SK-N-SH treated with all-trans-retinoic acid at 6 μM for 48 hours (cell line): ENCODE data around the gene TXNL4B.

Experiments used
- ATAC-seq: fragments of 200-7000 bp; cut with Tn5 transposase; 3 replicates; pipeline ENCODE4 v1.9.1; 2020; ENCODE audit warnings: mild to moderate bottlenecking, moderate library complexity
- ARNTL ChIP-seq: fragments of 450-650 bp; formaldehyde crosslinking; IDR thresholded peaks from 2 replicates; pipeline ENCODE4 v1.5.0; 2020; ENCODE audit warnings: low read depth, mild to moderate bottlenecking, moderate library complexity, borderline replicate concordance
- BACH2 ChIP-seq: fragments of 250-450 bp; sonication (Bioruptor Pico); IDR thresholded peaks from 2 replicates; pipeline ENCODE4 v1.9.0; 2021; ENCODE audit warnings: mild to moderate bottlenecking, borderline replicate concordance
- CSDC2 ChIP-seq: fragments of 250-450 bp; sonication (Bioruptor Pico); IDR thresholded peaks from 2 replicates; pipeline ENCODE4 v1.5.0; 2020; ENCODE audit warnings: mild to moderate bottlenecking, moderate library complexity
- GLIS3 ChIP-seq: fragments of 250-450 bp; sonication (Bioruptor Pico); IDR thresholded peaks from 2 replicates; pipeline ENCODE4 v1.5.0; 2020; ENCODE audit warnings: mild to moderate bottlenecking, moderate library complexity
- ISL1 ChIP-seq: fragments of 250-450 bp; sonication (Bioruptor Pico); IDR thresholded peaks from 2 replicates; pipeline ENCODE4 v2.1.2; 2022; ENCODE audit warnings: mild to moderate bottlenecking, moderate library complexity
- OSR1 ChIP-seq: fragments of 250-450 bp; sonication (Bioruptor Pico); IDR thresholded peaks from 2 replicates; pipeline ENCODE4 v1.8.0; 2022; ENCODE audit warnings: moderate library complexity, mild to moderate bottlenecking, inconsistent platforms
- PATZ1 ChIP-seq: fragments of 250-450 bp; sonication (Bioruptor Pico); IDR thresholded peaks from 2 replicates; pipeline ENCODE4 v1.8.0; 2020; ENCODE audit warnings: mild to moderate bottlenecking, moderate library complexity, borderline replicate concordance
- PPARA ChIP-seq: fragments of 250-450 bp; sonication (Bioruptor Pico); IDR thresholded peaks from 2 replicates; pipeline ENCODE4 v1.5.0; 2020; ENCODE audit warnings: mild to moderate bottlenecking, borderline replicate concordance
- RARB ChIP-seq: fragments of 250-450 bp; sonication (Bioruptor Pico); IDR thresholded peaks from 2 replicates; pipeline ENCODE4 v1.8.0; 2021; ENCODE audit warnings: mild to moderate bottlenecking, moderate library complexity
- SNAI2 ChIP-seq: fragments of 250-450 bp; sonication (Bioruptor Pico); IDR thresholded peaks from 2 replicates; pipeline ENCODE4 v1.5.0; 2020; ENCODE audit warnings: mild to moderate bottlenecking, moderate library complexity
- TCF4 ChIP-seq: fragments of 250-450 bp; sonication (Bioruptor Pico); IDR thresholded peaks from 2 replicates; pipeline ENCODE4 v1.8.0; 2021; ENCODE audit warnings: mild to moderate bottlenecking, moderate library complexity, borderline replicate concordance
- TOX ChIP-seq: fragments of 250-450 bp; sonication (Bioruptor Pico); IDR thresholded peaks from 2 replicates; pipeline ENCODE4 v1.8.0; 2021; ENCODE audit warnings: mild to moderate bottlenecking, moderate library complexity, borderline replicate concordance
- ZC3H10 ChIP-seq: fragments of 250-450 bp; sonication (Bioruptor Pico); IDR thresholded peaks from 2 replicates; pipeline ENCODE4 v1.5.1; 2021; ENCODE audit warnings: mild to moderate bottlenecking, moderate library complexity
- ZFP3 ChIP-seq: fragments of 250-450 bp; sonication (Bioruptor Pico); IDR thresholded peaks from 2 replicates; pipeline ENCODE4 v1.5.0; 2020; ENCODE audit warnings: mild to moderate bottlenecking, moderate library complexity
- ZNF565 ChIP-seq: fragments of 450-650 bp; formaldehyde crosslinking; conservative IDR thresholded peaks from 2 replicates; pipeline ENCODE4 v1.5.0; 2020; ENCODE audit warnings: low read depth, mild to moderate bottlenecking, moderate library complexity
- ZNF8 ChIP-seq: fragments of 450-650 bp; formaldehyde crosslinking; IDR thresholded peaks from 2 replicates; pipeline ENCODE4 v1.5.0; 2020; ENCODE audit warnings: mild to moderate bottlenecking, moderate library complexity
- TF ChIP-seq, protein P1 (sequence below): fragments of 250-450 bp; sonication (Bioruptor Pico); IDR thresholded peaks from 2 replicates; pipeline ENCODE4 v1.5.1; 2021; ENCODE audit warnings: mild to moderate bottlenecking, moderate library complexity
- TF ChIP-seq, protein P2 (sequence below): fragments of 250-450 bp; sonication (Bioruptor Pico); IDR thresholded peaks from 2 replicates; pipeline ENCODE4 v1.5.0; 2020; ENCODE audit warnings: mild to moderate bottlenecking, moderate library complexity
- TF ChIP-seq, protein P3 (sequence below): fragments of 250-450 bp; sonication (Bioruptor Pico); IDR thresholded peaks from 2 replicates; pipeline ENCODE4 v1.5.1; 2020; ENCODE audit warnings: low read depth, mild to moderate bottlenecking, moderate library complexity

The TXNL4B gene

GRCh38 chr16:72043539-72043938 lies 49.9 kb downstream of the TXNL4B start:
- TF ChIP-seq, protein P1, sequence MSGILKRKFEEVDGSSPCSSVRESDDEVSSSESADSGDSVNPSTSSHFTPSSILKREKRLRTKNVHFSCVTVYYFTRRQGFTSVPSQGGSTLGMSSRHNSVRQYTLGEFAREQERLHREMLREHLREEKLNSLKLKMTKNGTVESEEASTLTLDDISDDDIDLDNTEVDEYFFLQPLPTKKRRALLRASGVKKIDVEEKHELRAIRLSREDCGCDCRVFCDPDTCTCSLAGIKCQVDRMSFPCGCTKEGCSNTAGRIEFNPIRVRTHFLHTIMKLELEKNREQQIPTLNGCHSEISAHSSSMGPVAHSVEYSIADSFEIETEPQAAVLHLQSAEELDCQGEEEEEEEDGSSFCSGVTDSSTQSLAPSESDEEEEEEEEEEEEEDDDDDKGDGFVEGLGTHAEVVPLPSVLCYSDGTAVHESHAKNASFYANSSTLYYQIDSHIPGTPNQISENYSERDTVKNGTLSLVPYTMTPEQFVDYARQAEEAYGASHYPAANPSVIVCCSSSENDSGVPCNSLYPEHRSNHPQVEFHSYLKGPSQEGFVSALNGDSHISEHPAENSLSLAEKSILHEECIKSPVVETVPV (CRISPR knock-in tag), result no peak
- TF ChIP-seq, all 23 proteins: peak for 0
- no peak for ATAC-seq

DNA sequence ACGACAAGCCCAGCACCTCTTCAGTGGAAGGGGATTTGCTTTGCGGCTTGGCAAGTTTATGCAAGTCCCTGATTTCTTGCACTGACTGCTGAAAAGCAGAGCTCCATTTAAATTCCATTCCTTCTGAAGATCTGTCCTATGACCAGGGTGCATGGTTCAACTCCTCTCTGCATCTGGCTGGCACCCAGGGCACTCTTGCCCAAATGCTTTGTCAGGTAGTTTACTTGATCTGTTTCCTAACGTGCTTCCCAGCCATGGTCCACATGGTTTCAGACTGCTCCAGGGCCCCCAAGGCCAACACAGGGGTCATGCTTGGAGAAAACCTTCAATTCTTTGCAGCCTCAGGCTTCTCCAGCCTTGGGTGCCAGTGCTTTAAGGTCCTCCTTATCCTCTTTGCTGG lies 50.4 kb downstream of the TXNL4B start:
- no peak for ATAC-seq

DNA sequence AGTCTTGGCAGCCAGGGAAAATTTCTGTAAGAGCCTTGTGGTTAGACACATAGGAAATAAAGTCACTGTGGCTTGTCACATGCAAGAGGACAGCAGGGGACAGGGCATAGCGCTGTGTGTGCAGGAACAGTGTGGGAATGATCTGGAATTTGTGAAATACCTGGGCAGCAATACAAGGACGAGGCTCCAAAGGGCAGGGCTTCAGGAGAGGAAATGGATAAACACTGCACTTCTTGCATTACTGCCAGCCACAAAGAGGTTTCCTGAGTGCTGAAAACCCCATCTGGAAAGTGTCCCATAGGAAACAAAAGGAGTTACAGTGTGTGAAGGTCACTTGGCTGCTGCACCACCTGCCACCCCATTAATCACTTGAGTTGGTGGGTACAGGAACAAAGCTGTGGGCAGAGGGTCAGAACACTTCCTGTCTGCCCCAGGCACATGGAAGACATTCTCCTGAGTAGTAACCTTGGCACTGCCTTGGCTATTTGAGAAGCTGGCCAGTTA lies 51.2 kb downstream of the TXNL4B start:
- ATAC-seq, result no peak
- TF ChIP-seq ISL1 (no peak), GLIS3 (no peak), ARNTL (CRISPR knock-in tag) (no peak), PATZ1 (CRISPR knock-in tag) (no peak), TOX (CRISPR knock-in tag) (no peak), ZC3H10 (no peak), RARB (CRISPR knock-in tag) (no peak), PPARA (CRISPR knock-in tag) (no peak), BACH2 (CRISPR knock-in tag) (no peak), CSDC2 (CRISPR knock-in tag) (no peak), OSR1 (no peak), ZNF565 (CRISPR knock-in tag) (no peak)
- TF ChIP-seq, protein P2, sequence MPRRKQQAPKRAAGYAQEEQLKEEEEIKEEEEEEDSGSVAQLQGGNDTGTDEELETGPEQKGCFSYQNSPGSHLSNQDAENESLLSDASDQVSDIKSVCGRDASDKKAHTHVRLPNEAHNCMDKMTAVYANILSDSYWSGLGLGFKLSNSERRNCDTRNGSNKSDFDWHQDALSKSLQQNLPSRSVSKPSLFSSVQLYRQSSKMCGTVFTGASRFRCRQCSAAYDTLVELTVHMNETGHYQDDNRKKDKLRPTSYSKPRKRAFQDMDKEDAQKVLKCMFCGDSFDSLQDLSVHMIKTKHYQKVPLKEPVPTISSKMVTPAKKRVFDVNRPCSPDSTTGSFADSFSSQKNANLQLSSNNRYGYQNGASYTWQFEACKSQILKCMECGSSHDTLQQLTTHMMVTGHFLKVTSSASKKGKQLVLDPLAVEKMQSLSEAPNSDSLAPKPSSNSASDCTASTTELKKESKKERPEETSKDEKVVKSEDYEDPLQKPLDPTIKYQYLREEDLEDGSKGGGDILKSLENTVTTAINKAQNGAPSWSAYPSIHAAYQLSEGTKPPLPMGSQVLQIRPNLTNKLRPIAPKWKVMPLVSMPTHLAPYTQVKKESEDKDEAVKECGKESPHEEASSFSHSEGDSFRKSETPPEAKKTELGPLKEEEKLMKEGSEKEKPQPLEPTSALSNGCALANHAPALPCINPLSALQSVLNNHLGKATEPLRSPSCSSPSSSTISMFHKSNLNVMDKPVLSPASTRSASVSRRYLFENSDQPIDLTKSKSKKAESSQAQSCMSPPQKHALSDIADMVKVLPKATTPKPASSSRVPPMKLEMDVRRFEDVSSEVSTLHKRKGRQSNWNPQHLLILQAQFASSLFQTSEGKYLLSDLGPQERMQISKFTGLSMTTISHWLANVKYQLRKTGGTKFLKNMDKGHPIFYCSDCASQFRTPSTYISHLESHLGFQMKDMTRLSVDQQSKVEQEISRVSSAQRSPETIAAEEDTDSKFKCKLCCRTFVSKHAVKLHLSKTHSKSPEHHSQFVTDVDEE (CRISPR knock-in tag), result no peak
- TF ChIP-seq, protein P3, sequence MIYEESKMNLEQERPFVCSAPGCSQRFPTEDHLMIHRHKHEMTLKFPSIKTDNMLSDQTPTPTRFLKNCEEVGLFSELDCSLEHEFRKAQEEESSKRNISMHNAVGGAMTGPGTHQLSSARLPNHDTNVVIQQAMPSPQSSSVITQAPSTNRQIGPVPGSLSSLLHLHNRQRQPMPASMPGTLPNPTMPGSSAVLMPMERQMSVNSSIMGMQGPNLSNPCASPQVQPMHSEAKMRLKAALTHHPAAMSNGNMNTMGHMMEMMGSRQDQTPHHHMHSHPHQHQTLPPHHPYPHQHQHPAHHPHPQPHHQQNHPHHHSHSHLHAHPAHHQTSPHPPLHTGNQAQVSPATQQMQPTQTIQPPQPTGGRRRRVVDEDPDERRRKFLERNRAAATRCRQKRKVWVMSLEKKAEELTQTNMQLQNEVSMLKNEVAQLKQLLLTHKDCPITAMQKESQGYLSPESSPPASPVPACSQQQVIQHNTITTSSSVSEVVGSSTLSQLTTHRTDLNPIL (CRISPR knock-in tag), result no peak
- TF ChIP-seq, protein P1 (CRISPR knock-in tag), result no peak

More for the DNA sequence above, 50.4 kb downstream of the TXNL4B start:
- no peak for TF ChIP-seq GLIS3
- TF ChIP-seq SNAI2 (CRISPR knock-in tag), result no peak
- TF ChIP-seq ARNTL (CRISPR knock-in tag), result no peak
- TF ChIP-seq, protein P1 (CRISPR knock-in tag), result no peak
- TF ChIP-seq TOX (CRISPR knock-in tag), result no peak
- TF ChIP-seq ZFP3, result no peak
- no peak for TF ChIP-seq PPARA (CRISPR knock-in tag)
- no peak for TF ChIP-seq CSDC2 (CRISPR knock-in tag)
- no peak for TF ChIP-seq ZNF8
- TF ChIP-seq, protein P3 (CRISPR knock-in tag), result no peak
- no peak for TF ChIP-seq PATZ1 (CRISPR knock-in tag)
- no peak for TF ChIP-seq ZNF565 (CRISPR knock-in tag)
- no peak for TF ChIP-seq BACH2 (CRISPR knock-in tag)
- no peak for TF ChIP-seq ZC3H10
- no peak for TF ChIP-seq RARB (CRISPR knock-in tag)
- TF ChIP-seq TCF4 (CRISPR knock-in tag), result no peak
